Measurements from ENCODE around the gene ZNF236. TPM values are rescaled to one million over a fixed set of nuclear protein-coding genes. Genes with fewer than 3 reads are reported as not detected.
"Not testable (repeated sequence)": the region's sequence is repeated elsewhere in the genome, so short reads cannot be mapped to it uniquely, and the experiment has no call there.

ZNF236 gene
- total RNA-seq, 1 donor = 13.6 TPM

DNA sequence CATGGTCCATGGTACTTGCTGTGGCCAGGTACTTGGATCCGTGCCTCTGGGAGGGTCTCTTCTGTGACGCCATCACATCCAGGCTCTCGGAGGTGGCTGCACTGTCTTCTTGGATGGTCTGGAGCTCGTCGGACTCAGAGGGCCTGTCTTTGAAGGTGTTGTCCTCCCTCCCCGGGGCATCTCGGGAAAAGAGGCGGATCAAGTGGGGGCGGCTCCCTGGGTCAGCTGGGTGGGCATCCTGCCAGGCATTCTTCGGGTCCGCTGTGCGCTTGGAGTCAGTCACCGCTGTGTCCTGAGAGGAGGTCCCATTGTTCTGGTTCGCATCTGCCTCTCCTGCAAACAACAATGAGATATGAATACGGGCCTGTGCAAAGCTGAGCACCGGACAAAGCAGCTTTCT is 194.6 kb downstream of the ZNF236 start:
- no peak for DNase-seq (ENCODE audit: low read depth)
- TF ChIP-seq, protein P1, sequence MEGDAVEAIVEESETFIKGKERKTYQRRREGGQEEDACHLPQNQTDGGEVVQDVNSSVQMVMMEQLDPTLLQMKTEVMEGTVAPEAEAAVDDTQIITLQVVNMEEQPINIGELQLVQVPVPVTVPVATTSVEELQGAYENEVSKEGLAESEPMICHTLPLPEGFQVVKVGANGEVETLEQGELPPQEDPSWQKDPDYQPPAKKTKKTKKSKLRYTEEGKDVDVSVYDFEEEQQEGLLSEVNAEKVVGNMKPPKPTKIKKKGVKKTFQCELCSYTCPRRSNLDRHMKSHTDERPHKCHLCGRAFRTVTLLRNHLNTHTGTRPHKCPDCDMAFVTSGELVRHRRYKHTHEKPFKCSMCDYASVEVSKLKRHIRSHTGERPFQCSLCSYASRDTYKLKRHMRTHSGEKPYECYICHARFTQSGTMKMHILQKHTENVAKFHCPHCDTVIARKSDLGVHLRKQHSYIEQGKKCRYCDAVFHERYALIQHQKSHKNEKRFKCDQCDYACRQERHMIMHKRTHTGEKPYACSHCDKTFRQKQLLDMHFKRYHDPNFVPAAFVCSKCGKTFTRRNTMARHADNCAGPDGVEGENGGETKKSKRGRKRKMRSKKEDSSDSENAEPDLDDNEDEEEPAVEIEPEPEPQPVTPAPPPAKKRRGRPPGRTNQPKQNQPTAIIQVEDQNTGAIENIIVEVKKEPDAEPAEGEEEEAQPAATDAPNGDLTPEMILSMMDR (IDR thresholded peaks at IDR 0.05; ENCODE audit: insufficient read depth, low read length) = no peak
- H3K4me3 ChIP-seq (ENCODE audit: low read depth, low read length) = no peak overlapping the region

DNA sequence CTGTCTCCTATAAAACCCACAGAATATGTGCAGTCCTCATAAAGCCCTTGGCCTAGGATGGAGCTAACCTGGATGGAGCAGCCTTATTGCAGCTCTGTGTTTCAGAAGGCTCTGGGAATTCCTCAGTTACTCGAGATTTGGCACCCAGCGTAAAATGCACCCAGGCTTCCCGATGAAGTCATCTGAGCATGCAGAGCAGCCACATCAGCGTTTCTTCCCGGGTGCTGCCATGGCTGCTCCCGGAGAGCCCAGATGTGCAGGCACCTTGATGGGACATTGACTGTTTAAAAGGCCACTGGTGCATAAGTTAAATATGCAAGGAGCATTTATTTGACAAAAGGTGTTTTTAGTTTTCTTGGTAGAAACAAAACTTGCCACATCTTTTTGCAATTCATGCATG is 195.0 kb downstream of the ZNF236 start:
- no peak overlapping the region for H3K4me3 ChIP-seq (ENCODE audit: low read depth, low read length)
- TF ChIP-seq, protein P1 (IDR thresholded peaks at IDR 0.05; ENCODE audit: insufficient read depth, low read length) = no peak
- no peak for DNase-seq (ENCODE audit: low read depth)

DNA sequence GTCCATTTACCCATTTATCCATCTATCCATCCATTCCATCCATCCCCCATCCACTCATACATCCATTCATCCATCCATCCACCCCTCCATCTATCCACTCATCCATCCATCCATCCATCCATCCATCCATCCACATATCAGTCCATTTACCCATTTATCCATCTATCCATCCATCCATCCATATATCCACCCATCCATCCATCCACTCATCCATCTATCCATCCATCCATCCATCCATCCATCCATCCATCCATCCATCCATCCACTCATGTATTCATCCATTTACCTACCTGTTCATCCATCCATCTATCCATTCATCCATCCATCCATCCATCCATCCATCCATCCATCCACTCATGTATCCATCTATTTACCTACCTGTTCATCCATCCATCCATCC is 196.3 kb downstream of the ZNF236 start:
- H3K4me3 ChIP-seq (ENCODE audit: low read depth, low read length); DNase-seq (ENCODE audit: low read depth): not testable (repeated sequence)

DNA sequence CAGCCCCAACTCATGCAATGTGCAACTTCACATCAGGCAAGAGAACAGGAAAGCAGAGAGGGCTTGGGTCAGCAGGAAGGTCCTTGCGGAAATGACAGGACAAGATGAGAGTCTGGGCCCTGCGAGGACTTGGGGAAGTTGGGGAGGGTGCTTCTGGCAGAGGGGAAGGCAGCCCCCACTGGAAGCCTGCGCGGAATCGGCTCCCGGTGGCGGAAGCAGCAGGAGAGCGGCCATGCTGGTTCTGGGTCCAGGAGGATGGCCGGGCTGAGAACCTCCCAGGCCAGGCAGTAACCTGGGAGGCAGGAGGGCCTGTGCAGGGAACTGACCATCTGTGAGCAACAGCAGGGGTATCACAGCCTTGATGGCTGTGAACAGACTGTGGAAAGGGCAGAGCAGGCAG is 197.3 kb downstream of the ZNF236 start:
- TF ChIP-seq, protein P1 (IDR thresholded peaks at IDR 0.05; ENCODE audit: insufficient read depth, low read length) = no peak
- no peak for DNase-seq (ENCODE audit: low read depth)

More for the DNA sequence above, 197.3 kb downstream of the ZNF236 start:
- no peak overlapping the region for H3K4me3 ChIP-seq (ENCODE audit: low read depth, low read length)

Small RNA genes within 50 kb of the gene (small RNA-seq; reads per million reads assigned to genes)
- gene RF00017 (not detected), gene RNU6-346P (not detected)

Data from fibroblast of the aortic adventitia (primary cell).